Liver (tissue), 3 donors: Measurements from ENCODE around the gene AP4B1.

ENCODE experiments used
- EGR1 ChIP-seq, 2 donors: IDR thresholded peaks; 2 replicates each; pipeline ENCODE4 v1.6.1; 2016 to 2018; ENCODE audit warnings: antibody characterized with exemption in 2 of 2, low read depth in 2 of 2
- GABPA ChIP-seq, 2 donors: IDR thresholded peaks in 1 of 2; conservative IDR thresholded peaks in 1 of 2; 2 replicates each; pipeline ENCODE4 v1.6.1; 2016; ENCODE audit warnings: antibody characterized with exemption in 2 of 2, mild to moderate bottlenecking in 1 of 2, moderate library complexity in 1 of 2
- HNF4G ChIP-seq: IDR thresholded peaks from 2 replicates; pipeline ENCODE4 v1.6.1; 2016; ENCODE audit warnings: antibody characterized with exemption
- JUND ChIP-seq, 2 donors: IDR thresholded peaks; 2 replicates each; pipeline ENCODE4 v1.6.1; 2016; ENCODE audit warnings: antibody characterized with exemption in 2 of 2
- NR2F2 ChIP-seq: IDR thresholded peaks from 2 replicates; pipeline ENCODE4 v1.6.1; 2016; ENCODE audit warnings: antibody characterized with exemption
- RAD21 ChIP-seq, 2 donors: IDR thresholded peaks; 2 replicates each; pipeline ENCODE4 v1.6.1; 2016; ENCODE audit warnings: antibody characterized with exemption in 2 of 2, mild to moderate bottlenecking in 2 of 2
- SP1 ChIP-seq: IDR thresholded peaks from 2 replicates; pipeline ENCODE4 v1.6.1; 2018; ENCODE audit warnings: antibody characterized with exemption, mild to moderate bottlenecking
- TAF1 ChIP-seq: conservative IDR thresholded peaks from 2 replicates; pipeline ENCODE4 v1.6.1; 2016; ENCODE audit warnings: antibody characterized with exemption, mild to moderate bottlenecking
- YY1 ChIP-seq: IDR thresholded peaks from 2 replicates; pipeline ENCODE4 v1.6.1; 2016; ENCODE audit warnings: antibody characterized with exemption, mild to moderate bottlenecking
- ZBTB33 ChIP-seq: IDR thresholded peaks from 2 replicates; pipeline ENCODE4 v1.6.1; 2016; ENCODE audit warnings: antibody characterized with exemption
- TF ChIP-seq, protein P1 (sequence below): fragments of 150-350 bp; IDR thresholded peaks from 2 replicates; pipeline ENCODE4 v1.5.1; 2017; ENCODE audit warnings: improper control_type of control experiment, low read depth, low read length; ENCODE audit not compliant: missing input control
- TF ChIP-seq, protein P2 (sequence below): IDR thresholded peaks from 2 replicates; pipeline ENCODE4 v1.6.1; 2016; ENCODE audit warnings: antibody characterized with exemption, mild to moderate bottlenecking
- TF ChIP-seq, protein P3 (sequence below): IDR thresholded peaks from 2 replicates; pipeline ENCODE4 v1.6.1; 2016; ENCODE audit warnings: antibody characterized with exemption
- TF ChIP-seq, protein P4 (sequence below): IDR thresholded peaks from 2 replicates; pipeline ENCODE4 v1.6.1; 2016; ENCODE audit warnings: antibody characterized with exemption
- donor health status: healthy.
- donor health status: healthy.

DNA sequence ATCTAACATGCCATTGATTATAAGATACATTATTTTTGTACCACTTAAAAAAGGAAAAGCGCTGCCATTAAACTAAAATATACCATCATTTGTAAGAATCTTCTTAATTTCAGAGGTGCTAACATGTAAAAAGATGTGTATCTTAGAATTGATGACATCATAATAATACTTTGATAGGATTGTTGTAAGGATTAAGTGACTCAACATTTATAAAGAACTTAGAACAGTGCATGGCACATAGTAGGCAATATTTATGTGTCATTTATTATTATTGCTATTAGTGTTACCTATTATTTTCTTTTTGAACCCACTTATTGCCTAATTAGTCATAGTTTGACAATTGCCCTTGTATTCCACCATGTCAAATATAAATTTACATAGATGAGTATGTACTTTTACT lies 46.3 kb upstream of the AP4B1 start:
- TF ChIP-seq, protein P1, sequence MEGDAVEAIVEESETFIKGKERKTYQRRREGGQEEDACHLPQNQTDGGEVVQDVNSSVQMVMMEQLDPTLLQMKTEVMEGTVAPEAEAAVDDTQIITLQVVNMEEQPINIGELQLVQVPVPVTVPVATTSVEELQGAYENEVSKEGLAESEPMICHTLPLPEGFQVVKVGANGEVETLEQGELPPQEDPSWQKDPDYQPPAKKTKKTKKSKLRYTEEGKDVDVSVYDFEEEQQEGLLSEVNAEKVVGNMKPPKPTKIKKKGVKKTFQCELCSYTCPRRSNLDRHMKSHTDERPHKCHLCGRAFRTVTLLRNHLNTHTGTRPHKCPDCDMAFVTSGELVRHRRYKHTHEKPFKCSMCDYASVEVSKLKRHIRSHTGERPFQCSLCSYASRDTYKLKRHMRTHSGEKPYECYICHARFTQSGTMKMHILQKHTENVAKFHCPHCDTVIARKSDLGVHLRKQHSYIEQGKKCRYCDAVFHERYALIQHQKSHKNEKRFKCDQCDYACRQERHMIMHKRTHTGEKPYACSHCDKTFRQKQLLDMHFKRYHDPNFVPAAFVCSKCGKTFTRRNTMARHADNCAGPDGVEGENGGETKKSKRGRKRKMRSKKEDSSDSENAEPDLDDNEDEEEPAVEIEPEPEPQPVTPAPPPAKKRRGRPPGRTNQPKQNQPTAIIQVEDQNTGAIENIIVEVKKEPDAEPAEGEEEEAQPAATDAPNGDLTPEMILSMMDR, result no peak
- TF ChIP-seq, protein P2, sequence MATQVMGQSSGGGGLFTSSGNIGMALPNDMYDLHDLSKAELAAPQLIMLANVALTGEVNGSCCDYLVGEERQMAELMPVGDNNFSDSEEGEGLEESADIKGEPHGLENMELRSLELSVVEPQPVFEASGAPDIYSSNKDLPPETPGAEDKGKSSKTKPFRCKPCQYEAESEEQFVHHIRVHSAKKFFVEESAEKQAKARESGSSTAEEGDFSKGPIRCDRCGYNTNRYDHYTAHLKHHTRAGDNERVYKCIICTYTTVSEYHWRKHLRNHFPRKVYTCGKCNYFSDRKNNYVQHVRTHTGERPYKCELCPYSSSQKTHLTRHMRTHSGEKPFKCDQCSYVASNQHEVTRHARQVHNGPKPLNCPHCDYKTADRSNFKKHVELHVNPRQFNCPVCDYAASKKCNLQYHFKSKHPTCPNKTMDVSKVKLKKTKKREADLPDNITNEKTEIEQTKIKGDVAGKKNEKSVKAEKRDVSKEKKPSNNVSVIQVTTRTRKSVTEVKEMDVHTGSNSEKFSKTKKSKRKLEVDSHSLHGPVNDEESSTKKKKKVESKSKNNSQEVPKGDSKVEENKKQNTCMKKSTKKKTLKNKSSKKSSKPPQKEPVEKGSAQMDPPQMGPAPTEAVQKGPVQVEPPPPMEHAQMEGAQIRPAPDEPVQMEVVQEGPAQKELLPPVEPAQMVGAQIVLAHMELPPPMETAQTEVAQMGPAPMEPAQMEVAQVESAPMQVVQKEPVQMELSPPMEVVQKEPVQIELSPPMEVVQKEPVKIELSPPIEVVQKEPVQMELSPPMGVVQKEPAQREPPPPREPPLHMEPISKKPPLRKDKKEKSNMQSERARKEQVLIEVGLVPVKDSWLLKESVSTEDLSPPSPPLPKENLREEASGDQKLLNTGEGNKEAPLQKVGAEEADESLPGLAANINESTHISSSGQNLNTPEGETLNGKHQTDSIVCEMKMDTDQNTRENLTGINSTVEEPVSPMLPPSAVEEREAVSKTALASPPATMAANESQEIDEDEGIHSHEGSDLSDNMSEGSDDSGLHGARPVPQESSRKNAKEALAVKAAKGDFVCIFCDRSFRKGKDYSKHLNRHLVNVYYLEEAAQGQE, result no peak
- TF ChIP-seq ZBTB33 (no peak), RAD21 (IDR thresholded peaks at IDR 0.05) (no peak), EGR1 (IDR thresholded peaks at IDR 0.05; ENCODE audit: low read depth in 2 of 2) (no peak), SP1 (no peak), JUND (IDR thresholded peaks at IDR 0.05) (no peak), NR2F2 (no peak), TAF1 (no peak), YY1 (no peak), HNF4G (no peak), GABPA (IDR thresholded peaks at IDR 0.05 in 1 of 2, conservative IDR thresholded peaks at IDR 0.05 in 1 of 2) (no peak)
- TF ChIP-seq, protein P3, sequence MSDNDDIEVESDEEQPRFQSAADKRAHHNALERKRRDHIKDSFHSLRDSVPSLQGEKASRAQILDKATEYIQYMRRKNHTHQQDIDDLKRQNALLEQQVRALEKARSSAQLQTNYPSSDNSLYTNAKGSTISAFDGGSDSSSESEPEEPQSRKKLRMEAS, result no peak
- TF ChIP-seq, protein P4, sequence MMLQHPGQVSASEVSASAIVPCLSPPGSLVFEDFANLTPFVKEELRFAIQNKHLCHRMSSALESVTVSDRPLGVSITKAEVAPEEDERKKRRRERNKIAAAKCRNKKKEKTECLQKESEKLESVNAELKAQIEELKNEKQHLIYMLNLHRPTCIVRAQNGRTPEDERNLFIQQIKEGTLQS, result no peak
